Transverse colon (tissue), 4 donors: ENCODE results near the gene NUDCD3. TPM values are rescaled to one million over a fixed set of nuclear protein-coding genes. Genes with fewer than 3 reads are reported as not detected.

ENCODE experiments used
- DNase-seq: peaks from one replicate; pipeline ENCODE4 v3.0.0-alpha.2; 2019
- H3K27ac ChIP-seq, 4 donors: fragments of 200-600 bp; sonication (generic); 2 replicates each; pipeline ENCODE4 v1.5.1; 2016 to 2018; ENCODE audit warnings: inconsistent platforms in 4 of 4
- H3K27me3 ChIP-seq: fragments of 200-600 bp; sonication (generic); 2 replicates; pipeline ENCODE4 v1.5.1; 2017; ENCODE audit warnings: inconsistent platforms
- H3K36me3 ChIP-seq, 4 donors: fragments of 200-600 bp; sonication (generic); 2 replicates each; pipeline ENCODE4 v1.5.1; 2017 to 2019; ENCODE audit warnings: inconsistent platforms in 4 of 4
- H3K4me1 ChIP-seq, 4 donors: fragments of 200-600 bp; sonication (generic); 2 replicates each; pipeline ENCODE4 v1.5.1; 2017 to 2020; ENCODE audit warnings: inconsistent platforms in 4 of 4
- H3K4me3 ChIP-seq, 4 donors: fragments of 200-600 bp; sonication (generic); 1 replicate in 1 of 4; 2 replicates in 3 of 4; pipeline versions ENCODE4 v1.5.1 to v1.6.1; 2017 to 2019; ENCODE audit warnings: inconsistent platforms in 4 of 4
- H3K9me3 ChIP-seq, 2 donors: fragments of 200-600 bp; sonication (generic); 2 replicates each; pipeline ENCODE4 v1.5.1; 2017 to 2019; ENCODE audit warnings: inconsistent platforms in 2 of 2
- EP300 ChIP-seq: sonication (generic); formaldehyde crosslinking; IDR thresholded peaks from one replicate; pipeline ENCODE4 v1.6.1; 2017; ENCODE audit warnings: antibody characterized with exemption, low read depth
- POLR2A ChIP-seq: fragments of 450-650 bp; IDR thresholded peaks from one replicate; pipeline ENCODE4 v1.6.1; 2016; ENCODE audit warnings: antibody characterized with exemption, mild to moderate bottlenecking, moderate library complexity
- POLR2AphosphoS5 ChIP-seq, 3 donors: sonication (generic); formaldehyde crosslinking; IDR thresholded peaks; one replicate each; pipeline ENCODE4 v1.6.1; 2016; ENCODE audit warnings: antibody characterized with exemption in 3 of 3
- WGBS, 2 donors: methylation state at CpG; one replicate each; pipeline ENCODE4 v1.1.5; 2018; ENCODE audit warnings: low coverage in 1 of 2; 5-methylcytosine and 5-hydroxymethylcytosine counted together
- in situ Hi-C, 4 donors: fragments of 200-750 bp; cut with MboI; loops; one replicate each; pipeline versions ENCODE4 v1.15.0 to v1.15.1; 2017; ENCODE audit warnings: low sequenced_read_pairs in 3 of 4, low pct_ligation_motif_present in 1 of 4, low pct_unique_long_range_greater_than_20kb in 1 of 4
- intact Hi-C: fragments of 100-400 bp; cut with DNase I; formaldehyde crosslinking; loops from one replicate; pipeline ENCODE4 v1.15.1; 2023; ENCODE audit warnings: low total_unique reads
- total RNA-seq, 4 donors: library from RNA; depleted of rRNA; stranded (reverse); fragments of >200 nt; gene quantifications; one replicate each; pipeline ENCODE4 v1.1.0, GENCODE V29; 2016
- TF ChIP-seq, protein P1 (sequence below), 5 experiments: fragments of 200-600 bp in 3 of 5; fragments of 450-650 bp in 2 of 5; sonication (generic) in 3 of 5; IDR thresholded peaks; 1 replicate in 2 of 5; 2 replicates in 3 of 5; pipeline ENCODE4 v1.5.1; 2016 to 2017; ENCODE audit warnings: antibody characterized with exemption in 5 of 5, inconsistent platforms in 3 of 5, mild to moderate bottlenecking in 2 of 5, moderate library complexity in 1 of 5

NUDCD3 gene
- total RNA-seq, 4 donors from 2014 or later: 31.9 to 76.7 (median 38.6) TPM

DNA sequence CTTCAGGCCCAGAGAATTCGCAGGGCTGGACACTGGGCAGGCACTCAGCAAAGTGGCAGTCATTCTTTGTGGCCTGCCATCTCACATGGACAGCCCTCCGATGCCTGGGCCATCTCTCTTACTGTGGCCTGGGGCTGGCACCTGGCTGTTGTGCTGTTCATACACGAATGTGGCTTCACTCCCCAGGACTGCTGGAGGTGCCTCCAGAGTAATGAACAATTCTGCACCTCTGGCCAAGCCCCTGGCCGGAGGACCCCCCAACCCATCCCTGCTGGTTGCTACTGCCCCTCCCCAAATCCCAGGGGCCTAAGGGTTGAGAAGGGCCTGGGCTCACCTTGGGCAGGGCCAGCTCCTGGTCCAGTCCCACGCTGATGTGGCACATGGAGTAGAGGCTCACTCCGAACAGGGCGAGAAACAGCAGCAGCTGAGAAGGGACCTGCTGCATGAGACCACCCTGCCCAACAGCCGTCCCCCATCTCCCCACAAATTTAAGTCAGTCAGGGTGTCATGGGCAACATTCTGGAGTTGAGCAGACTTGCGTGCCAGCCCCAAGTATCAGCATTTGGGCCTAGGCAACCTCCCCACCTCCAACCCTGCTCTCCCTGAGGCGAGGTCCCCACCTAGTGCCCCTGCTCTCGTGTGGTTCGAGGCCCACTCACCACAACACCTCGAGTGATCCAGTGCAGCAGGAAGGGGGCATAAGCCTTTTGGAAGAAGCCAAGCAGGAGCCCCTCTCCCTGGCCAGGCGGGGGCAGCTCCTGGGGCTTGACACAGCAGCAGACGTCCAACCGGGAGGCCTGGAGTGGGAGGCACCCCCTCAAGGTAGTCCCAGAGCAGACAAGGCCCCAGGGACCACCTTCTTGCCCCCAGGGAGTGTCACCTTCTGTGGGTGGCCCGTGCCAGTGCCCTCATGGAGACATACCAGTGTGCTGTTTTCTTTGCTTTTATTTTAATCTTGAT lies 41.2 kb upstream of the NUDCD3 start:
- in situ Hi-C loops: no loop called here
- no peak overlapping the region for H3K27ac ChIP-seq
- no peaks in the 10 kb centered on the region for H3K4me1 ChIP-seq
- TF ChIP-seq EP300: no peak
- no peak for TF ChIP-seq POLR2A
- no peak for TF ChIP-seq POLR2AphosphoS5 (IDR thresholded peaks at IDR 0.05)
- TF ChIP-seq, protein P1, sequence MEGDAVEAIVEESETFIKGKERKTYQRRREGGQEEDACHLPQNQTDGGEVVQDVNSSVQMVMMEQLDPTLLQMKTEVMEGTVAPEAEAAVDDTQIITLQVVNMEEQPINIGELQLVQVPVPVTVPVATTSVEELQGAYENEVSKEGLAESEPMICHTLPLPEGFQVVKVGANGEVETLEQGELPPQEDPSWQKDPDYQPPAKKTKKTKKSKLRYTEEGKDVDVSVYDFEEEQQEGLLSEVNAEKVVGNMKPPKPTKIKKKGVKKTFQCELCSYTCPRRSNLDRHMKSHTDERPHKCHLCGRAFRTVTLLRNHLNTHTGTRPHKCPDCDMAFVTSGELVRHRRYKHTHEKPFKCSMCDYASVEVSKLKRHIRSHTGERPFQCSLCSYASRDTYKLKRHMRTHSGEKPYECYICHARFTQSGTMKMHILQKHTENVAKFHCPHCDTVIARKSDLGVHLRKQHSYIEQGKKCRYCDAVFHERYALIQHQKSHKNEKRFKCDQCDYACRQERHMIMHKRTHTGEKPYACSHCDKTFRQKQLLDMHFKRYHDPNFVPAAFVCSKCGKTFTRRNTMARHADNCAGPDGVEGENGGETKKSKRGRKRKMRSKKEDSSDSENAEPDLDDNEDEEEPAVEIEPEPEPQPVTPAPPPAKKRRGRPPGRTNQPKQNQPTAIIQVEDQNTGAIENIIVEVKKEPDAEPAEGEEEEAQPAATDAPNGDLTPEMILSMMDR (IDR thresholded peaks at IDR 0.05): no peak
- H3K27me3 ChIP-seq: no peaks in the 10 kb centered on the region
- no peak for DNase-seq
- H3K9me3 ChIP-seq: no peaks in the 10 kb centered on the region
- H3K4me3 ChIP-seq: no peak overlapping the region
- 81% methylated on average over 17 of the region's 17 CpGs; no CpG with 5 or more reads in 1 of the 2 donors for WGBS, 2 donors
- intact Hi-C loops: no loop called here
- no peaks in the 10 kb centered on the region for H3K36me3 ChIP-seq

DNA sequence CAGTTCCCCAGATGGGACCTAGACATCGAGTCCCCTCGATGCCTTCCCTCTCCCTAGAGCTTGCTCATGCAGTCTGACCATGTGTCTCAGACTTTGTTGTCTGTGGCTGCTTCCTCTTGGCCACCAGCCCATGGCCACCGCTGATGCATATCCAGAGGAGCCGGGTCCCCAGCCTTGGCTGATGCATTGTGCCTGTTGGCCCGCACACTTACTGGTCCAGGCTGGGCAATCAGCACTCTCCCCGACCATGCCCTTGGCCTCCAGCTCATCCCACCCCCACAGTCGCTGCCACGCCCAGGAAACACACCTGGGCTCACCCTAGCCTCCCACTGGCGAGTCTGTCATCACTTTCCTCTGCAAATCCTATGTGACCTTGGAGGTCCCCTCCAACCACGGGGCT lies 40.5 kb upstream of the NUDCD3 start:
- no peak for TF ChIP-seq EP300
- TF ChIP-seq, protein P1 (IDR thresholded peaks at IDR 0.05): no peak
- no peak overlapping the region for H3K27ac ChIP-seq
- intact Hi-C loops: no loop called here
- no peak overlapping the region for H3K4me3 ChIP-seq
- whole genome bisulfite sequencing, 2 donors: 62% methylated on average over 8 of the region's 10 CpGs; no CpG with 5 or more reads in 1 of the 2 donors
- H3K9me3 ChIP-seq: no peaks in the 10 kb centered on the region
- no peak for DNase-seq
- H3K36me3 ChIP-seq: no peaks in the 10 kb centered on the region
- in situ Hi-C loops: no loop called here
- no peaks in the 10 kb centered on the region for H3K27me3 ChIP-seq
- no peaks in the 10 kb centered on the region for H3K4me1 ChIP-seq

DNA sequence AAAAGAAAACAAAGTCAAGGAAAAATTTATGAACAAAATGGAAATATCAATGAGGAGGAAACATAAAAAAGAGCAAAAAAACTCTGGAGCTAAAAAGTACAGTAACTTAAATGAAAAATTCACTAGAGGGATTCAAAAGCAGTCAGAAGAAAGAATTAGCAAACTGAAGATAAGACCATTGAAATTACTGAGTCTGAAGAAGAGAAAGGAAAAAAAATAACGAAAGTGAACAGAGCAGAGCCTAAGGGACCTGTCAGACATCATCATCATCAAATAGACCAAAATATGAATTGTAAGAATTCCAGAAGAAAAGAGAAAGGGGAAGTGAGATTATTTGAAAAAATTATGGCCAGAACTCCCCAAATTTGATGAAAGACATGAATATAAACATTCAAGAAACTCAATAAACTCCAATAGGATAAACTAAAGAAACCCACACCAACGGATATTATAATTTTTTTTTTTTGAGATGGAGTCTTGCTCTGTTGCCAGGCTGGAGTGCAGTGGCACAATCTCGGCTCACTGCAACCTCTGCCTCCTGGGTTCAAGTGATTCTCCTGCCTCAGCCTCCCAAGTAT lies 34.4 kb upstream of the NUDCD3 start:
- H3K4me3 ChIP-seq: no peak overlapping the region
- H3K9me3 ChIP-seq: peaks cover 7 to 11% of the 10 kb centered on the region in 2 donors
- TF ChIP-seq POLR2AphosphoS5 (IDR thresholded peaks at IDR 0.05): no peak
- TF ChIP-seq POLR2A: no peak
- TF ChIP-seq EP300: no peak
- TF ChIP-seq, protein P1 (IDR thresholded peaks at IDR 0.05): no peak
- H3K27ac ChIP-seq: no peak overlapping the region
- H3K36me3 ChIP-seq: no peaks in the 10 kb centered on the region
- intact Hi-C loops (no loop called here), in situ Hi-C loops (no loop called here)
- H3K27me3 ChIP-seq: no peaks in the 10 kb centered on the region
- no peak for DNase-seq
- H3K4me1 ChIP-seq: no peaks in the 10 kb centered on the region
- 74 to 76% methylated on average over 3 of the region's 3 CpGs for WGBS, 2 donors

DNA sequence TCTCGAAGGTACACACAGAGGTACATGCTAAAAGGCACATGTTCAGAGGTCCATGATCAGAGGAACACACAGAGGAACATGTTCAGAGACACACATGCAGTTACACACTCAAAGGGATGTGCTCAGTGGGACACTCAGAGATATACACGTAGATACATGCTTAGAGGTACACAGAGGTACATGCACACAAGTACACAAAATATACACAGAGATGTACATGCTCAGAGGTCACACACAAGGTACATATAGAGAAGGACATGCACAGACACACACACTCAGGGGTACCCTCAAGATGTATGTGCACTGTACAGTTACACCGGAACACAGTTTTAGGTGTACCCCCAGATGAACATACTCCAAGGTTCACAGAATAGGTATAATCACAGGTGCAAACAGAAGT lies 31.9 kb upstream of the NUDCD3 start:
- Histone ChIP-seq H3K4me1 (no peaks in the 10 kb centered on the region), H3K4me3 (no peak overlapping the region), H3K27me3 (no peaks in the 10 kb centered on the region), H3K9me3 (peaks cover 7 to 11% of the 10 kb centered on the region in 2 donors), H3K27ac (no peak overlapping the region), H3K36me3 (no peaks in the 10 kb centered on the region)
- no peak for DNase-seq
- intact Hi-C loops (no loop called here), in situ Hi-C loops (no loop called here)
- no peak for TF ChIP-seq EP300
- TF ChIP-seq, protein P1 (IDR thresholded peaks at IDR 0.05): no peak
- no peak for TF ChIP-seq POLR2AphosphoS5 (IDR thresholded peaks at IDR 0.05)
- no peak for TF ChIP-seq POLR2A
- WGBS, 2 donors: 83 to 100% methylated on average over 1 to 3 of the region's 3 CpGs
